ENCODE results near the gene NAGPA. TPM values are rescaled to one million over a fixed set of nuclear protein-coding genes. Genes with fewer than 3 reads are reported as not detected.

NAGPA gene
- total and polyA plus RNA-seq, 4 experiments from 2014 or later = 30.7 to 36.8 (median 32.7) TPM

- Histone ChIP-seq H3K4me1 (ENCODE audit: insufficient read depth, low read length) (peaks cover 7% of the 10 kb centered on the region), H3K9me3 (ENCODE audit: control insufficient read depth in 1 of 2, low read length in 2 of 2) (no peaks in the 10 kb centered on the region), H3K36me3 (ENCODE audit: insufficient read depth, low read length) (no peaks in the 10 kb centered on the region), H3K4me3 (ENCODE audit: low read length in 2 of 2) (no peak overlapping the region), H3K27ac (ENCODE audit: low read depth, low read length) (no peak overlapping the region), H3K27me3 (ENCODE audit: insufficient read depth, low read length) (peaks cover 11% of the 10 kb centered on the region)
- POLR2A ChIA-PET (ENCODE audit: partially characterized antibody) = no interaction called here
- Mint-ChIP-seq H3K4me3 (no peak overlapping the region), H3K36me3 (no peaks in the 10 kb centered on the region), H3K27ac (no peak overlapping the region), H3K4me1 (peaks cover 0 to 10% (median 4%) of the 10 kb centered on the region in 4 donors), H3K9me3 (peaks cover 0 to 4% (median 0%) of the 10 kb centered on the region in 8 donors), H3K27me3 (peaks cover 21 to 28% of the 10 kb centered on the region in 2 donors)
- intact Hi-C loops (cut with micrococcal nuclease) = no loop called here
- DNase-seq = no peak
- CTCF ChIA-PET (ENCODE audit: partially characterized antibody) = no interaction called here
Measured at GRCh38 chr16:4990415-4990814, 43.3 kb downstream of the NAGPA start.

- peaks cover 11% of the 10 kb centered on the region for H3K27me3 ChIP-seq (ENCODE audit: insufficient read depth, low read length)
- no peak overlapping the region for H3K27ac ChIP-seq (ENCODE audit: low read depth, low read length)
- intact Hi-C loops (cut with micrococcal nuclease) = no loop called here
- peaks cover 0 to 4% (median 0%) of the 10 kb centered on the region in 8 donors for H3K9me3 Mint-ChIP-seq
- H3K27me3 Mint-ChIP-seq = peaks cover 17 to 24% of the 10 kb centered on the region in 2 donors
- CTCF ChIA-PET (ENCODE audit: partially characterized antibody) = no interaction called here
- peaks cover 0 to 10% (median 4%) of the 10 kb centered on the region in 4 donors for H3K4me1 Mint-ChIP-seq
- POLR2A ChIA-PET (ENCODE audit: partially characterized antibody) = no interaction called here
- no peak overlapping the region for H3K4me3 ChIP-seq (ENCODE audit: low read length in 2 of 2)
- peaks cover 7% of the 10 kb centered on the region for H3K4me1 ChIP-seq (ENCODE audit: insufficient read depth, low read length)
- H3K9me3 ChIP-seq (ENCODE audit: control insufficient read depth in 1 of 2, low read length in 2 of 2) = no peaks in the 10 kb centered on the region
- DNase-seq = no peak
- no peaks in the 10 kb centered on the region for H3K36me3 ChIP-seq (ENCODE audit: insufficient read depth, low read length)
- no peak overlapping the region for H3K27ac Mint-ChIP-seq
- H3K36me3 Mint-ChIP-seq = no peaks in the 10 kb centered on the region
- no peak overlapping the region for H3K4me3 Mint-ChIP-seq
Measured at GRCh38 chr16:4989391-4990006, 44.2 kb downstream of the NAGPA start.

- intact Hi-C loops (cut with micrococcal nuclease) = no loop called here
- Mint-ChIP-seq H3K27me3 (peaks cover 17 to 23% of the 10 kb centered on the region in 2 donors), H3K9me3 (peaks cover 0 to 7% (median 0%) of the 10 kb centered on the region in 8 donors), H3K4me3 (no peak overlapping the region), H3K27ac (no peak overlapping the region), H3K4me1 (peaks cover 0 to 10% (median 4%) of the 10 kb centered on the region in 4 donors), H3K36me3 (no peaks in the 10 kb centered on the region)
- no peaks in the 10 kb centered on the region for H3K9me3 ChIP-seq (ENCODE audit: control insufficient read depth in 1 of 2, low read length in 2 of 2)
- H3K4me3 ChIP-seq (ENCODE audit: low read length in 2 of 2) = no peak overlapping the region
- peaks cover 7% of the 10 kb centered on the region for H3K4me1 ChIP-seq (ENCODE audit: insufficient read depth, low read length)
- DNase-seq = no peak
- POLR2A ChIA-PET (ENCODE audit: partially characterized antibody) = no interaction called here
- no peak overlapping the region for H3K27ac ChIP-seq (ENCODE audit: low read depth, low read length)
- H3K36me3 ChIP-seq (ENCODE audit: insufficient read depth, low read length) = no peaks in the 10 kb centered on the region
- CTCF ChIA-PET (ENCODE audit: partially characterized antibody) = no interaction called here
- peaks cover 11% of the 10 kb centered on the region for H3K27me3 ChIP-seq (ENCODE audit: insufficient read depth, low read length)
Measured at GRCh38 chr16:4988647-4989046, 45.1 kb downstream of the NAGPA start.

GRCh38 chr16:4987580-4988374, 46.0 kb downstream of the NAGPA start:
- Mint-ChIP-seq H3K4me3 (no peak overlapping the region), H3K27ac (no peak overlapping the region), H3K9me3 (peaks cover 0 to 7% (median 0%) of the 10 kb centered on the region in 8 donors), H3K4me1 (peaks cover 0 to 10% (median 4%) of the 10 kb centered on the region in 4 donors), H3K36me3 (no peaks in the 10 kb centered on the region), H3K27me3 (peaks cover 17 to 23% of the 10 kb centered on the region in 2 donors)
- intact Hi-C loops (cut with micrococcal nuclease) = no loop called here
- no peak overlapping the region for H3K27ac ChIP-seq (ENCODE audit: low read depth, low read length)
- ChIA-PET POLR2A (ENCODE audit: partially characterized antibody) (no interaction called here), CTCF (ENCODE audit: partially characterized antibody) (interaction anchor here (0.7 kb wide), 1 partner anchor 1116 kb away, joined by 3 read pairs; no protein-coding TSS in a partner anchor)
- H3K4me3 ChIP-seq (ENCODE audit: low read length in 2 of 2) = no peak overlapping the region
- H3K36me3 ChIP-seq (ENCODE audit: insufficient read depth, low read length) = no peaks in the 10 kb centered on the region
- DNase-seq = no peak
- peaks cover 7% of the 10 kb centered on the region for H3K4me1 ChIP-seq (ENCODE audit: insufficient read depth, low read length)
- no peaks in the 10 kb centered on the region for H3K9me3 ChIP-seq (ENCODE audit: control insufficient read depth in 1 of 2, low read length in 2 of 2)
- peaks cover 11% of the 10 kb centered on the region for H3K27me3 ChIP-seq (ENCODE audit: insufficient read depth, low read length)

- Mint-ChIP-seq H3K9me3 (peaks cover 0 to 7% (median 0%) of the 10 kb centered on the region in 8 donors), H3K4me3 (no peak overlapping the region), H3K4me1 (peaks cover 0 to 10% (median 4%) of the 10 kb centered on the region in 4 donors), H3K36me3 (no peaks in the 10 kb centered on the region), H3K27ac (no peak overlapping the region), H3K27me3 (peaks cover 17 to 23% of the 10 kb centered on the region in 2 donors)
- Histone ChIP-seq H3K9me3 (ENCODE audit: control insufficient read depth in 1 of 2, low read length in 2 of 2) (no peaks in the 10 kb centered on the region), H3K4me1 (ENCODE audit: insufficient read depth, low read length) (peaks cover 7% of the 10 kb centered on the region), H3K27me3 (ENCODE audit: insufficient read depth, low read length) (peaks cover 11% of the 10 kb centered on the region), H3K36me3 (ENCODE audit: insufficient read depth, low read length) (no peaks in the 10 kb centered on the region), H3K27ac (ENCODE audit: low read depth, low read length) (no peak overlapping the region), H3K4me3 (ENCODE audit: low read length in 2 of 2) (no peak overlapping the region)
- ChIA-PET CTCF (ENCODE audit: partially characterized antibody) (interaction anchor here (0.7 kb wide), 1 partner anchor 1115 kb away, joined by 3 read pairs; no protein-coding TSS in a partner anchor), POLR2A (ENCODE audit: partially characterized antibody) (no interaction called here)
- intact Hi-C loops (cut with micrococcal nuclease) = no loop called here
- DNase-seq = no peak
Measured at GRCh38 chr16:4987250-4987579, 46.5 kb downstream of the NAGPA start.

- no peak for DNase-seq
- no peaks in the 10 kb centered on the region for H3K36me3 ChIP-seq (ENCODE audit: insufficient read depth, low read length)
- Mint-ChIP-seq H3K4me3 (no peak overlapping the region), H3K36me3 (no peaks in the 10 kb centered on the region), H3K4me1 (peaks cover 0 to 10% (median 4%) of the 10 kb centered on the region in 4 donors), H3K9me3 (peaks cover 0 to 7% (median 0%) of the 10 kb centered on the region in 8 donors), H3K27ac (peak overlapping the region in 1 of 7 donors; percentile 9), H3K27me3 (peaks cover 12 to 19% of the 10 kb centered on the region in 2 donors)
- peaks cover 7% of the 10 kb centered on the region for H3K4me1 ChIP-seq (ENCODE audit: insufficient read depth, low read length)
- H3K9me3 ChIP-seq (ENCODE audit: control insufficient read depth in 1 of 2, low read length in 2 of 2) = no peaks in the 10 kb centered on the region
- ChIA-PET CTCF (ENCODE audit: partially characterized antibody) (no interaction called here), POLR2A (ENCODE audit: partially characterized antibody) (no interaction called here)
- no peak overlapping the region for H3K4me3 ChIP-seq (ENCODE audit: low read length in 2 of 2)
- H3K27ac ChIP-seq (ENCODE audit: low read depth, low read length) = no peak overlapping the region
- peaks cover 5% of the 10 kb centered on the region for H3K27me3 ChIP-seq (ENCODE audit: insufficient read depth, low read length)
- intact Hi-C loops (cut with micrococcal nuclease) = no loop called here
Measured at GRCh38 chr16:4984174-4984990, 49.4 kb downstream of the NAGPA start.
